ENCODE measurements around the gene MAPKAP1. TPM values are rescaled to one million over a fixed set of nuclear protein-coding genes. Genes with fewer than 3 reads are reported as not detected.

The MAPKAP1 gene
- total and polyA plus RNA-seq, 2 of the 13 experiments (the other 11 are each of a cell fraction or from before 2014, with no cell fraction given), result 45.0 to 64.3 TPM

DNA sequence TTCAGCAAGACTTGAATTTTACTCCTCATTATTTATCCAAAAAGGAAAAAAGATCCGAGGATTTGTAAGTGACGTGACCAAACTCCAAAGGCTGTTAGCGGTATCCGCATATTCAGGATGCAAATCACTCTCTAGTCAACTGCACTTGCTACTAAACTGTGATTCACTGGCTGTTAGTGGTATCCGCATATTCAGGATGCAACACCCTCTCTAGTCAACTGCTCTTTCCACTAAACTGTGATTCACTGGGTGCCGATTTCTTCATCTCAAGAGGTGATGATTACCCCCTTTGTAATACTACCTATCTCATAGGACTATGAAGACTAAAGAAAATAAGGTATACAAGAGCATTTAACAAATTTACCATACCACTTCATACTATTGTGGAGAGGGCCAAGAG is 5.7 kb downstream of the MAPKAP1 start:
- Histone ChIP-seq H3K4me1 (ENCODE audit: insufficient read depth, low read length) (peaks cover 30% of the 10 kb centered on the region), H3K4me3 (replicated peaks in 1 of 3; ENCODE audit: insufficient read depth in 1 of 3, low read depth in 2 of 3, low read length in 3 of 3) (no peak overlapping the region), H3K9ac (ENCODE audit: insufficient read depth, low read depth, low read length) (no peak overlapping the region), H3K79me2 (ENCODE audit: insufficient read depth, low read length) (peaks cover 43% of the 10 kb centered on the region), H3K9me3 (ENCODE audit: low read length) (no peaks in the 10 kb centered on the region), H3K27ac (ENCODE audit: extremely low read length, insufficient read depth, low read length) (no peak overlapping the region), H3K36me3 (replicated peaks in 1 of 2; ENCODE audit: control insufficient read depth in 1 of 2, insufficient read depth in 2 of 2, low read length in 2 of 2) (no peaks in the 10 kb centered on the region; a peak in 1 of 5 replicates), H2AFZ (ENCODE audit: low read length) (no peak overlapping the region), H3K27me3 (ENCODE audit: control insufficient read depth in 1 of 2, insufficient read depth in 2 of 2, low read length in 2 of 2) (no peaks in the 10 kb centered on the region), H3K4me2 (ENCODE audit: low read depth, low read length) (no peak overlapping the region), H4K20me1 (ENCODE audit: insufficient read depth, low read length) (peaks cover 2% of the 10 kb centered on the region; the same call in 1 of the 2 replicates)
- 97% methylated on average over 6 of the region's 6 CpGs for WGBS (ENCODE audit: low lambda C conversion rate)
- CTCF ChIA-PET (ENCODE audit: low intra/inter-chr PET ratio, low total read pairs), result no interaction called here
- in situ Hi-C loops (cut with HindIII; ENCODE audit: extremely low pct_ligation_motif_present, low pct_unique_long_range_greater_than_20kb), result no loop called here
- POLR2A ChIA-PET, result no interaction called here
- FAIRE-seq (no peak), ATAC-seq (no peak), DNase-seq (ENCODE audit: low spot score) (no peak)
- intact Hi-C loops (cut with micrococcal nuclease; ENCODE audit: unreplicated experiment), result loop anchor here (10.0 kb wide), 1 partner anchor 47 kb away; no protein-coding TSS in a partner anchor
- no TSS peak for BruUV-seq (replicated peaks)
- TF ChIP-seq TOE1 (CRISPR knock-in tag; IDR thresholded peaks at IDR 0.05), result no peak

DNA sequence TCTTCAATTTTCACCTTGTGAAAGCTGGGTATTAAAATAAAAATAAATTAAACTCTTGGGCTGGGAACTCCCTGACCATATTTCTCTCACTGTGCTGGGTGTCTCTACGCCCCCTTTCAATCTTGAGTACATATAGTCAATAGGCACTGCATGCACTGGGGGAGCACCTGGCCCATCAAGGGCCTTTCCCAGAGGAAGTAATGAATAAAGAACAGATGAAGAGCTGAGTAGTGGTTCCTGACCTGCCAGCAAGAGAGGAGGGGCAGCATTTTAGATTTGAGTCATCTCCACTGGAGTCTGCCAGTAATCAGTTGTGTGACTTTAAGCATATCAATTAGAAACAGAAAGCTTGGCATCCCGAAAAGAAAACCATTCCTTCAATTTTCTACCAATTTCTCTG is 6.2 kb downstream of the MAPKAP1 start:
- no peak for ATAC-seq
- H3K9ac ChIP-seq (ENCODE audit: insufficient read depth, low read depth, low read length), result no peak overlapping the region
- no peak for FAIRE-seq
- H3K36me3 ChIP-seq (replicated peaks in 1 of 2; ENCODE audit: control insufficient read depth in 1 of 2, insufficient read depth in 2 of 2, low read length in 2 of 2), result no peaks in the 10 kb centered on the region; a peak in 1 of 5 replicates
- WGBS (ENCODE audit: low lambda C conversion rate), result 98% methylated on average over 2 of the region's 2 CpGs
- no peaks in the 10 kb centered on the region for H3K9me3 ChIP-seq (ENCODE audit: low read length)
- BruUV-seq (replicated peaks), result no TSS peak
- CTCF ChIA-PET (ENCODE audit: low intra/inter-chr PET ratio, low total read pairs), result no interaction called here
- H3K27me3 ChIP-seq (ENCODE audit: control insufficient read depth in 1 of 2, insufficient read depth in 2 of 2, low read length in 2 of 2), result no peaks in the 10 kb centered on the region
- DNase-seq (ENCODE audit: low spot score), result no peak
- peaks cover 38% of the 10 kb centered on the region for H3K79me2 ChIP-seq (ENCODE audit: insufficient read depth, low read length)
- no peak overlapping the region for H3K27ac ChIP-seq (ENCODE audit: extremely low read length, insufficient read depth, low read length)
- in situ Hi-C loops (cut with HindIII; ENCODE audit: extremely low pct_ligation_motif_present, low pct_unique_long_range_greater_than_20kb) (no loop called here), intact Hi-C loops (cut with micrococcal nuclease; ENCODE audit: unreplicated experiment) (loop anchor here (10.0 kb wide), 1 partner anchor 46 kb away; no protein-coding TSS in a partner anchor)
- no peak overlapping the region for H2AFZ ChIP-seq (ENCODE audit: low read length)
- peaks cover 2% of the 10 kb centered on the region; the same call in 1 of the 2 replicates for H4K20me1 ChIP-seq (ENCODE audit: insufficient read depth, low read length)
- POLR2A ChIA-PET, result no interaction called here
- peaks cover 25% of the 10 kb centered on the region for H3K4me1 ChIP-seq (ENCODE audit: insufficient read depth, low read length)
- no peak overlapping the region for H3K4me2 ChIP-seq (ENCODE audit: low read depth, low read length)
- no peak overlapping the region for H3K4me3 ChIP-seq (replicated peaks in 1 of 3; ENCODE audit: insufficient read depth in 1 of 3, low read depth in 2 of 3, low read length in 3 of 3)
- TF ChIP-seq IRX3 (CRISPR knock-in tag; IDR thresholded peaks at IDR 0.05; ENCODE audit: borderline replicate concordance, low read depth), result no peak
- TF ChIP-seq ELF1 (CRISPR knock-in tag; IDR thresholded peaks at IDR 0.05), result no peak
- TF ChIP-seq ZNF547 (CRISPR knock-in tag; IDR thresholded peaks at IDR 0.05), result no peak
- no peak for TF ChIP-seq NFKBIZ (CRISPR knock-in tag; IDR thresholded peaks at IDR 0.05)
- no peak for TF ChIP-seq CBX2 (IDR thresholded peaks at IDR 0.05; ENCODE audit: low read depth, low read length)
- no peak for TF ChIP-seq CBX2 (CRISPR knock-in tag; IDR thresholded peaks at IDR 0.05; ENCODE audit: low read depth)
- no peak for TF ChIP-seq NCOA5 (CRISPR knock-in tag; IDR thresholded peaks at IDR 0.05)
- TF ChIP-seq, protein P1, sequence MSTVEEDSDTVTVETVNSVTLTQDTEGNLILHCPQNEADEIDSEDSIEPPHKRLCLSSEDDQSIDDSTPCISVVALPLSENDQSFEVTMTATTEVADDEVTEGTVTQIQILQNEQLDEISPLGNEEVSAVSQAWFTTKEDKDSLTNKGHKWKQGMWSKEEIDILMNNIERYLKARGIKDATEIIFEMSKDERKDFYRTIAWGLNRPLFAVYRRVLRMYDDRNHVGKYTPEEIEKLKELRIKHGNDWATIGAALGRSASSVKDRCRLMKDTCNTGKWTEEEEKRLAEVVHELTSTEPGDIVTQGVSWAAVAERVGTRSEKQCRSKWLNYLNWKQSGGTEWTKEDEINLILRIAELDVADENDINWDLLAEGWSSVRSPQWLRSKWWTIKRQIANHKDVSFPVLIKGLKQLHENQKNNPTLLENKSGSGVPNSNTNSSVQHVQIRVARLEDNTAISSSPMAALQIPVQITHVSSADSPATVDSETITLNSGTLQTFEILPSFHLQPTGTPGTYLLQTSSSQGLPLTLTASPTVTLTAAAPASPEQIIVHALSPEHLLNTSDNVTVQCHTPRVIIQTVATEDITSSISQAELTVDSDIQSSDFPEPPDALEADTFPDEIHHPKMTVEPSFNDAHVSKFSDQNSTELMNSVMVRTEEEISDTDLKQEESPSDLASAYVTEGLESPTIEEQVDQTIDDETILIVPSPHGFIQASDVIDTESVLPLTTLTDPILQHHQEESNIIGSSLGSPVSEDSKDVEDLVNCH (CRISPR knock-in tag; IDR thresholded peaks at IDR 0.05), result no peak
- no peak for TF ChIP-seq MED8 (CRISPR knock-in tag; IDR thresholded peaks at IDR 0.05; ENCODE audit: insufficient replicate concordance)
- TF ChIP-seq, protein P2, sequence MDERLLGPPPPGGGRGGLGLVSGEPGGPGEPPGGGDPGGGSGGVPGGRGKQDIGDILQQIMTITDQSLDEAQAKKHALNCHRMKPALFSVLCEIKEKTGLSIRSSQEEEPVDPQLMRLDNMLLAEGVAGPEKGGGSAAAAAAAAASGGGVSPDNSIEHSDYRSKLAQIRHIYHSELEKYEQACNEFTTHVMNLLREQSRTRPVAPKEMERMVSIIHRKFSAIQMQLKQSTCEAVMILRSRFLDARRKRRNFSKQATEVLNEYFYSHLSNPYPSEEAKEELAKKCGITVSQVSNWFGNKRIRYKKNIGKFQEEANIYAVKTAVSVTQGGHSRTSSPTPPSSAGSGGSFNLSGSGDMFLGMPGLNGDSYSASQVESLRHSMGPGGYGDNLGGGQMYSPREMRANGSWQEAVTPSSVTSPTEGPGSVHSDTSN (CRISPR knock-in tag; IDR thresholded peaks at IDR 0.05), result no peak
- TF ChIP-seq ZC3H13 (CRISPR knock-in tag; IDR thresholded peaks at IDR 0.05), result no peak
- TF ChIP-seq ZSCAN12 (CRISPR knock-in tag; IDR thresholded peaks at IDR 0.05), result no peak
- TF ChIP-seq ZNF292 (CRISPR knock-in tag; IDR thresholded peaks at IDR 0.05; ENCODE audit: borderline replicate concordance, low read depth), result no peak
- no peak for TF ChIP-seq TCF12 (IDR thresholded peaks at IDR 0.05)
- TF ChIP-seq TCF12 (CRISPR knock-in tag; IDR thresholded peaks at IDR 0.05), result no peak

Data from HepG2 (cell line).